Panc1 (cell line): ENCODE measurements around the gene PCMTD2.
"Not testable (repeated sequence)": the region's sequence is repeated elsewhere in the genome, so short reads cannot be mapped to it uniquely, and the experiment has no call there.

ENCODE experiments used
- POLR2AphosphoS5 ChIP-seq: IDR thresholded peaks from 2 replicates; pipeline ENCODE4 v1.6.1; 2012; ENCODE audit warnings: mild to moderate bottlenecking, low read depth, low read length, moderate library complexity
- REST ChIP-seq, 2 experiments: IDR thresholded peaks; 2 replicates each; pipeline ENCODE4 v1.6.1; 2011 to 2012; ENCODE audit warnings: low read depth in 2 of 2, control low read depth in 1 of 2, low read length in 1 of 2, mild to moderate bottlenecking in 1 of 2, moderate library complexity in 1 of 2; ENCODE audit not compliant: insufficient read depth in 1 of 2
- TCF7L2 ChIP-seq: IDR thresholded peaks from 2 replicates; pipeline ENCODE4 v1.6.1; 2011; ENCODE audit warnings: mild to moderate bottlenecking, low read depth, low read length, inconsistent platforms
- TF ChIP-seq, protein P1 (sequence below): fragments of 450-650 bp; IDR thresholded peaks from 2 replicates; pipeline ENCODE4 v1.5.1; 2017; ENCODE audit warnings: mild to moderate bottlenecking

- TF ChIP-seq, protein P1, sequence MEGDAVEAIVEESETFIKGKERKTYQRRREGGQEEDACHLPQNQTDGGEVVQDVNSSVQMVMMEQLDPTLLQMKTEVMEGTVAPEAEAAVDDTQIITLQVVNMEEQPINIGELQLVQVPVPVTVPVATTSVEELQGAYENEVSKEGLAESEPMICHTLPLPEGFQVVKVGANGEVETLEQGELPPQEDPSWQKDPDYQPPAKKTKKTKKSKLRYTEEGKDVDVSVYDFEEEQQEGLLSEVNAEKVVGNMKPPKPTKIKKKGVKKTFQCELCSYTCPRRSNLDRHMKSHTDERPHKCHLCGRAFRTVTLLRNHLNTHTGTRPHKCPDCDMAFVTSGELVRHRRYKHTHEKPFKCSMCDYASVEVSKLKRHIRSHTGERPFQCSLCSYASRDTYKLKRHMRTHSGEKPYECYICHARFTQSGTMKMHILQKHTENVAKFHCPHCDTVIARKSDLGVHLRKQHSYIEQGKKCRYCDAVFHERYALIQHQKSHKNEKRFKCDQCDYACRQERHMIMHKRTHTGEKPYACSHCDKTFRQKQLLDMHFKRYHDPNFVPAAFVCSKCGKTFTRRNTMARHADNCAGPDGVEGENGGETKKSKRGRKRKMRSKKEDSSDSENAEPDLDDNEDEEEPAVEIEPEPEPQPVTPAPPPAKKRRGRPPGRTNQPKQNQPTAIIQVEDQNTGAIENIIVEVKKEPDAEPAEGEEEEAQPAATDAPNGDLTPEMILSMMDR = not testable (repeated sequence)
- TF ChIP-seq REST (IDR thresholded peaks at IDR 0.05; ENCODE audit: insufficient read depth in 1 of 2, low read depth in 2 of 2, low read length in 1 of 2); POLR2AphosphoS5; TCF7L2: not testable (repeated sequence)
These were observed 31.1 kb downstream of the PCMTD2 start for GRCh38 chr20:64286447-64287263.
